HG03342 (cell line): ENCODE data around the gene UFSP2.

ENCODE experiments used
- ATAC-seq: cut with Tn5 transposase; IDR thresholded peaks from one replicate; pipeline ENCODE4 v1.9.1; 2021; ENCODE audit warnings: mild to moderate bottlenecking, moderate library complexity; ENCODE audit not compliant: unreplicated experiment

The UFSP2 gene

DNA sequence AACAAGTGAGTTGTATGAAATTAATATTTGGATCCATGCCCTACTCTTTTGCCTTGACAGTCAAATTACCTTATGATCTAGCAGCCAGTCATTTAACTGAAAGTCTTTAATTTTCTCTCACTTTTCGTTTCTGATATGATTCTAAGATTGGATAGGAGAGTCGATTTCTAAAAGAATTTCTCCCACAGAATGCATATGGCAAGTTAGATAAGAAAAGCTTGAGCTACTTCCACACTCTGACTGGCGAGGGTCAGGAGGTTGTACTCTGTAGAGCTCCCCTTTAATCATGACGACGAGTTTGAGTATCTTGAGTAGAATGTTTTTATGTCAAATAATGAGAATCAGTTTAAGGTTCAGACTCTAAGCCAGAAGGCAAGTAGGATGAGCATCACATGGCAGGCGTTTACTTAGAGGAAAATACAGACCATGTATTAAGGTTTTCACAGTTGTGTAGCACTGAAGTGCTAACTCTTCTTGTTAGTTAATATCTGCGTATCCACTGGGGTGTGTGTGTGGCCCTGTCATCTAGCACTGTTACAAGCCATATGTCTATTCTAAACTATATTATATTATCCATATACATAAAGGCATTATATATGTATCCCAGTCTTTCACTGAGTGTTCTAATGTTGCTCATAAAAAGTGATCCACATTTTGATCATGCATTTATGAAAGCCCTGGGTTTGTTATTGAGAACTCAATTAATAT, 67.9 kb downstream of the UFSP2 start:
- no peak for ATAC-seq

DNA sequence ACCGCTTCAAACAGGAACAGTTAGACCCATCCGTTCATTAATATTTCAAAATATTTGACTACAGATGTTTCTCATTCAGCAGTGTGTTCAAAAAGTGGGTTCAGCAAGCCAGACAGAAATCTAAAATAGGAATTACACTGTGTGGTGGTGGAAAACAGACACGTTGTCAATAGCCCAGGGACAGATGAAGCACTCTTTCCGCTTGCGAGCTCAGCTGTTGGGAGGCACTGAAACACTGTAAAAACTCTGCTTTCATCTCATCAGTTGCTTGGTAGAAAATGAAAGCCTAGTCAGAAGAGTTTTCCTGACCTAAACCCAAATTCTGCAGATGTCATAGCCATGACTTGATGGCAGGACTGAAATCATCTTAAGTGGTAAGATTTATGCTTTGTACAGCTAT, 68.6 kb downstream of the UFSP2 start:
- ATAC-seq: no peak

DNA sequence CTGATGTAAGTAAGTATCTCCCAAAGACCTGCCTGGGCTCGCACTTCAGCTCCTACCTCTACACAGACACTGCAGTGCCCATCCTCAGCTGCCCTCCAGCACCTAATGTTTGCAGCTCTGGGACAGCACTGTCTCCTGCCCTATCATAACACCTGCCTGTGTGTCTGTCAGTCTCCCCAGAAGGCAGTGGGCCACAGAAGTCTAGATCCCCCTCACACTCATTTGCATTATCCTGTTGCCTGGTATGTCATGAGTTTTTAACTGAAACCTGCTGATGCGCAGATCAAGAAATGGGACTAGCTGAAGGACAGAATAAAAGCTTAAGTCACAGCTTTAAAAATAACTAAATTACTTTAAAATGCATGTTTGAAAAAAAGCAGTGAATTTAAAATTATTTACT, 73.0 kb downstream of the UFSP2 start:
- no peak for ATAC-seq

DNA sequence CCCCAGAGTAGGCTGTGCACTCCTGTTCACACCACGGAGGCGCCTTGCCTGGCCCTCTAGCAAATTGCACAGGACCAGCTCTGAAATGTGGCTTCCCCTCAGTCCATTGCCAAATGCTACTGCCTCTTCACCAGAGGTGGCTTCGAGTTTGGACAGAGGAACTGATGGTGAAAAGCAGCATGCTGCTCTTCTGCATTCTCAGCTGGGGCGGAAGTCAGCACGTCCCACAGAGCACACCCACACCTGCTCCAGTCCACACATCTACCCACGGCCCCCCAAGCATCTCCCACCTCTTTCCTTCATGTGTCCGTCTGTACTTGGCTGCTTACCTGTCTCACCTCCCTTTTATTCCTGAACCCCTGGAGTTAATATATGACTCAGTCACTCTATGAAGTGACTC, 73.6 kb downstream of the UFSP2 start:
- ATAC-seq: no peak

DNA sequence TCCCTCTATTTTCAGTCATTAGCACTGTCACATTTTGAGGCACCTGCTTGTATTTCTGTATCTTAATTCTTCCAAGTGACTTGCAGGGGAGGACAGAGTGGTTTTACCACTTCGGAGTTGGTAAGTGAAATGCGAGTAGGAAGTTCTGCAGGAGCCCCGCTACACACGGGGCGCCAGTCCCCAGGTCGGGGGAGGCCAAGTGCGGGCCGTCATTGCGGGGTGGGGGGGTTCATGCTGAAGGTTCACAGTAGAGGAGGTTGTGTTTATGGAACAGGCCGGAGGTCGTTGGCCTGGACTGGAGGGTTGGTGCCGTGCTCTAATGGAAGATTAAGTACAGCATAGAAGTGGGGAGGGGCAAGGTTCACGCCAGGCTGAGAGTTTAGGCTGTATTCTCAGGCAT, 74.1 kb downstream of the UFSP2 start:
- ATAC-seq: no peak
